ENCODE measurements around the gene SLC6A19. TPM values are rescaled to one million over a fixed set of nuclear protein-coding genes. Genes with fewer than 3 reads are reported as not detected.

SLC6A19 gene
- total RNA-seq: 100 to 1,000 TPM in 1 of 4 donors, 10 to 100 TPM in 1, 1 to 10 TPM in 1, not detected in 1; 2.5 to 106 (median 69.5) TPM

DNA sequence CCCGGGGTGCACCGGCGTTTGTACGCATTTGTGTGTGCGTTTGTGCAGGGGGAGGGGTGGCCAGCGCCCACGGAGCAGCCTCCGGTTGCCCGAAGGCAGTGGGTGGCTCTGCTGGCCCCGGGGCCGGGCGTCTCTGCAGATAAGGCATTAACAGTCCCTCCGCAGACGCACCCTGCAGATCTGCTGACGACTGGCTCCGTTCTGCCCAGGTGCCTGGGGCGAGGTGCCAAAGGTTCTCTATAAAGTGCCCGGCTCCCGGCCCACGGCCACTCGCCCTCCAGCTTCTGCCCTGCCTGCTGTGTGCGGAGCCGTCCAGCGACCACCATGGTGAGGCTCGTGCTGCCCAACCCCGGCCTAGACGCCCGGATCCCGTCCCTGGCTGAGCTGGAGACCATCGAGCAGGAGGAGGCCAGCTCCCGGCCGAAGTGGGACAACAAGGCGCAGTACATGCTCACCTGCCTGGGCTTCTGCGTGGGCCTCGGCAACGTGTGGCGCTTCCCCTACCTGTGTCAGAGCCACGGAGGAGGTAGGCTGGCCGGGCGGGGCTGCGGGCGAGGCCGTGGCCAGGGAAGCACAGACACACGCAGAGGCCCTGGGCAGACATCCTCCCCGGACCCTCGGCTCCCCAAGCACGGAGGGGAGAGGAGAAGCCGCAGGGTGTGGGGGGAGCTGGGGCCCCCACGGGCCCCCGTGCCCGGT is at the start of gene SLC6A19:
TSS of gene SLC6A19 (plus strand) at position 269 of the 699 bp plus-strand sequence. CDS start at position 325, 56 bp downstream.
- H3K36me3 ChIP-seq: no peaks in the 10 kb centered on the region
- intact Hi-C loops (cut with DNase I; ENCODE audit: low total_unique reads): no loop called here

DNA sequence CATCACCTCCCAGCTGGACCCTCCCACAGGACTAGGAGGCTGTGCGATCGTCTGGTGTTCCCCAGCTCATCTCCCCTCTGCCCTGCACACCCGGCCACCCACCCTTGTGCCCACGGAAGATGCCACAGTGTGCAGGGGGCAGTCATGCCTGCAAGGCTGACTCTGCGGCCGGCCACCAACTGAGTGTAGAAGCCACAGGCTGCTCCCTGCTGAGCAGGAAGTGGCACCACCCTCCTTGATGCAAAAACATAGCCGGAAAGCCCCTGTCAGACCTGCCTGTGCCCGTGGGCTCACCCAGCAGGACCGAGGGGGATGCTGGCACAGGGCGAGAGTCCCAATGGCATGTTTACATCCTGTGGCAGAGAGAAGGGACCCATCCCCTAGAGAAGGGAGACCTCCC is 49.2 kb upstream of the SLC6A19 start:
- H3K36me3 ChIP-seq: no peaks in the 10 kb centered on the region
- H3K4me3 ChIP-seq: no peak overlapping the region
- H3K4me1 ChIP-seq: peaks cover 0 to 20% (median 8%) of the 10 kb centered on the region in 4 donors
- intact Hi-C loops (cut with DNase I; ENCODE audit: low total_unique reads): no loop called here
- no peak for DNase-seq
- peaks cover 54% of the 10 kb centered on the region for H3K27me3 ChIP-seq
- WGBS, 2 donors (ENCODE audit: low coverage in 1 of 2): 32% methylated on average over 10 of the region's 10 CpGs; no CpG with 5 or more reads in 1 of the 2 donors
- no peaks in the 10 kb centered on the region for H3K9me3 ChIP-seq
- TF ChIP-seq, protein P1, sequence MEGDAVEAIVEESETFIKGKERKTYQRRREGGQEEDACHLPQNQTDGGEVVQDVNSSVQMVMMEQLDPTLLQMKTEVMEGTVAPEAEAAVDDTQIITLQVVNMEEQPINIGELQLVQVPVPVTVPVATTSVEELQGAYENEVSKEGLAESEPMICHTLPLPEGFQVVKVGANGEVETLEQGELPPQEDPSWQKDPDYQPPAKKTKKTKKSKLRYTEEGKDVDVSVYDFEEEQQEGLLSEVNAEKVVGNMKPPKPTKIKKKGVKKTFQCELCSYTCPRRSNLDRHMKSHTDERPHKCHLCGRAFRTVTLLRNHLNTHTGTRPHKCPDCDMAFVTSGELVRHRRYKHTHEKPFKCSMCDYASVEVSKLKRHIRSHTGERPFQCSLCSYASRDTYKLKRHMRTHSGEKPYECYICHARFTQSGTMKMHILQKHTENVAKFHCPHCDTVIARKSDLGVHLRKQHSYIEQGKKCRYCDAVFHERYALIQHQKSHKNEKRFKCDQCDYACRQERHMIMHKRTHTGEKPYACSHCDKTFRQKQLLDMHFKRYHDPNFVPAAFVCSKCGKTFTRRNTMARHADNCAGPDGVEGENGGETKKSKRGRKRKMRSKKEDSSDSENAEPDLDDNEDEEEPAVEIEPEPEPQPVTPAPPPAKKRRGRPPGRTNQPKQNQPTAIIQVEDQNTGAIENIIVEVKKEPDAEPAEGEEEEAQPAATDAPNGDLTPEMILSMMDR (IDR thresholded peaks at IDR 0.05): no peak
- TF ChIP-seq POLR2AphosphoS5 (IDR thresholded peaks at IDR 0.05) (no peak), POLR2A (IDR thresholded peaks at IDR 0.05) (no peak), EP300 (IDR thresholded peaks at IDR 0.05; ENCODE audit: low read depth) (no peak)
- H3K27ac ChIP-seq: no peak overlapping the region
- in situ Hi-C loops (cut with MboI; ENCODE audit: low pct_ligation_motif_present in 1 of 4, low pct_unique_long_range_greater_than_20kb in 1 of 4, low sequenced_read_pairs in 3 of 4): loop anchor here in 1 of 4 donors (25.0 kb wide), 1 partner anchor 215 kb away; no protein-coding TSS in a partner anchor

More for the DNA sequence above, at the start of gene SLC6A19:
- no peak within 1 kb of the TSS for H3K27ac ChIP-seq
- H3K9me3 ChIP-seq: no peaks in the 10 kb centered on the region
- no peak for DNase-seq
- 58% methylated on average over 34 of the region's 51 CpGs; no CpG with 5 or more reads in 1 of the 2 donors for WGBS, 2 donors (ENCODE audit: low coverage in 1 of 2)
- in situ Hi-C loops (cut with MboI; ENCODE audit: low pct_ligation_motif_present in 1 of 4, low pct_unique_long_range_greater_than_20kb in 1 of 4, low sequenced_read_pairs in 3 of 4): no loop called here
- H3K4me1 ChIP-seq: peaks cover 0 to 8% (median 3%) of the 10 kb centered on the region in 4 donors
- peaks cover 50% of the 10 kb centered on the region for H3K27me3 ChIP-seq
- TF ChIP-seq POLR2AphosphoS5 (IDR thresholded peaks at IDR 0.05): peak in 1 of 3 donors; percentile 44
- peak; percentile 65 for TF ChIP-seq POLR2A (IDR thresholded peaks at IDR 0.05)
- TF ChIP-seq EP300 (IDR thresholded peaks at IDR 0.05; ENCODE audit: low read depth): no peak
- TF ChIP-seq, protein P1 (IDR thresholded peaks at IDR 0.05): no peak
- H3K4me3 ChIP-seq: peak within 1 kb of the TSS in 1 of 4 donors; percentile 9

DNA sequence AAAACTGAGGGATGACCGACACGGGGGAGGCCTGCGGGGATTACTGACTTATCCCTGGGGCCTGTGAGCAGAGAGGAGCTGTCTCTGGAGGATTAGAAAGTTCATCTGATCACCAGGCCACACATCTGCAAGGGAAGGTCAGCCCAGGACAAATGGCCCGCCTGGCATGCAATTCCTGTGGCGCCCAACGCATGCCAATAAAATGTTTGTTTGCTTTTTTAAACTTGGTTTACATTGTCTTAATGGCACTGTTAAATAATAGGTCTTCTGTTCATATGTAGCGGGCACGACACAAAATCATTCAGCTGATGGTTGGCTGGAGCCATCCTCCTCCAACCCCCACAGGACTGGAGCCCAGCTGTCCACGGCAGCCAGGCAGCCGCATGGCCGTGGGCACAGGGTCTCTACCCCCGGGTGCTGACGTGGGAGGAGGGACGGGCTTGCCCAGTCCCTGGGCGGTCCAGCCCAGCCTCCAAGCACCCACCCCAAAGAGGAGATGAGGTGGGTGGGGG is 48.6 kb upstream of the SLC6A19 start:
- Histone ChIP-seq H3K4me3 (no peak overlapping the region), H3K27me3 (peaks cover 54% of the 10 kb centered on the region), H3K4me1 (peaks cover 0 to 20% (median 8%) of the 10 kb centered on the region in 4 donors), H3K36me3 (no peaks in the 10 kb centered on the region), H3K9me3 (no peaks in the 10 kb centered on the region), H3K27ac (no peak overlapping the region)
- TF ChIP-seq POLR2AphosphoS5 (IDR thresholded peaks at IDR 0.05) (no peak), EP300 (IDR thresholded peaks at IDR 0.05; ENCODE audit: low read depth) (no peak), POLR2A (IDR thresholded peaks at IDR 0.05) (no peak)
- TF ChIP-seq, protein P1 (IDR thresholded peaks at IDR 0.05): no peak
- no peak for DNase-seq
- WGBS, 2 donors (ENCODE audit: low coverage in 1 of 2): 28% methylated on average over 11 of the region's 15 CpGs; no CpG with 5 or more reads in 1 of the 2 donors
- intact Hi-C loops (cut with DNase I; ENCODE audit: low total_unique reads): no loop called here
- in situ Hi-C loops (cut with MboI; ENCODE audit: low pct_ligation_motif_present in 1 of 4, low pct_unique_long_range_greater_than_20kb in 1 of 4, low sequenced_read_pairs in 3 of 4): loop anchor here in 1 of 4 donors (25.0 kb wide), 1 partner anchor 216 kb away; no protein-coding TSS in a partner anchor

DNA sequence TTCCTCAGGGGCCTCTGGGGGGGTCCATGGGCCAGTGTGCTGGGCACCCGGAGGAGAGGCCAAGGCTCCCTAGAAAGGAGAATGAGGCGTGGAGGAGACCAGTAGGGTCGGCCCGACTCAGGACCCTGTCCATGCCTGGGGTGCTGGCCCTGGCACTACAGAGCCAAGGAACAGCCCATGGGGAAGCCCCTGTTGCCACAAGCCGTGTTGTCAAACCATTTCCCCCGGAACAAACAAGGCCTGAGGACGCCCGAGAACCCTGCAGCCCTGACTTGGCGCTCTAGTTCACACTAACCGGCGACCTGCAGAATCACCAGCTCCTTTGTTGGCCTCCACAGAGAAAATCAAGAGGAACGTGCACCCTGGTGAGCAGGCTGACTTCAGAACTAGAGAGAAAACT is 48.0 kb upstream of the SLC6A19 start:
- intact Hi-C loops (cut with DNase I; ENCODE audit: low total_unique reads) (no loop called here), in situ Hi-C loops (cut with MboI; ENCODE audit: low pct_ligation_motif_present in 1 of 4, low pct_unique_long_range_greater_than_20kb in 1 of 4, low sequenced_read_pairs in 3 of 4) (loop anchor here in 1 of 4 donors (25.0 kb wide), 1 partner anchor 216 kb away; no protein-coding TSS in a partner anchor)
- Histone ChIP-seq H3K27me3 (peaks cover 54% of the 10 kb centered on the region), H3K9me3 (no peaks in the 10 kb centered on the region), H3K4me3 (no peak overlapping the region), H3K4me1 (peaks cover 0 to 20% (median 8%) of the 10 kb centered on the region in 4 donors), H3K36me3 (no peaks in the 10 kb centered on the region), H3K27ac (no peak overlapping the region)
- no peak for DNase-seq
- 82 to 87% methylated on average over 3 to 9 of the region's 12 CpGs for WGBS, 2 donors (ENCODE audit: low coverage in 1 of 2)
- TF ChIP-seq POLR2AphosphoS5 (IDR thresholded peaks at IDR 0.05) (no peak), POLR2A (IDR thresholded peaks at IDR 0.05) (no peak), EP300 (IDR thresholded peaks at IDR 0.05; ENCODE audit: low read depth) (no peak)
- TF ChIP-seq, protein P1 (IDR thresholded peaks at IDR 0.05): no peak
